Smooth muscle cell of the coronary artery (primary cell): ENCODE data around the gene FRMD5. TPM values are rescaled to one million over a fixed set of nuclear protein-coding genes. Genes with fewer than 3 reads are reported as not detected.

Experiments used
- total RNA-seq: library from RNA; depleted of rRNA; stranded (reverse); fragments of >200 nt; gene quantifications from 2 replicates; pipeline ENCODE4 v1.2.3, GENCODE V29; 2014; ENCODE audit warnings: low replicate concordance

Gene FRMD5
- 9.7 and 15.4 TPM in 2 replicates for total RNA-seq

GRCh38 chr15:44195151-44195740 is at the start of gene FRMD5:
FRMD5 (minus strand) TSS chr15:44195271.

GRCh38 chr15:43826508-43827341 is 368.3 kb downstream of the FRMD5 start, which contains the start of gene WDR76:
WDR76 (plus strand) TSS chr15:43827002; CDS start chr15:43827033, 31 bp downstream.

GRCh38 chr15:43824302-43825246 is 370.5 kb downstream of the FRMD5 start, which contains the start of gene MFAP1:
MFAP1 (minus strand) TSS chr15:43824690; CDS start chr15:43824569, 121 bp downstream.

Other genes with a start within 250 kb of the FRMD5 start
- gene GOLM2, start 93.4 kb upstream of the FRMD5 start, total RNA-seq: 105 and 115 TPM in 2 replicates
- 56.4 and 64.3 TPM in 2 replicates for gene CTDSPL2, start 232.4 kb upstream of the FRMD5 start, total RNA-seq